ENCODE data around the gene CYP39A1. TPM values are rescaled to one million over a fixed set of nuclear protein-coding genes. Genes with fewer than 3 reads are reported as not detected.

The CYP39A1 gene
- total RNA-seq, 4 donors from 2014 or later = 3.1 to 18.9 (median 3.9) TPM

DNA sequence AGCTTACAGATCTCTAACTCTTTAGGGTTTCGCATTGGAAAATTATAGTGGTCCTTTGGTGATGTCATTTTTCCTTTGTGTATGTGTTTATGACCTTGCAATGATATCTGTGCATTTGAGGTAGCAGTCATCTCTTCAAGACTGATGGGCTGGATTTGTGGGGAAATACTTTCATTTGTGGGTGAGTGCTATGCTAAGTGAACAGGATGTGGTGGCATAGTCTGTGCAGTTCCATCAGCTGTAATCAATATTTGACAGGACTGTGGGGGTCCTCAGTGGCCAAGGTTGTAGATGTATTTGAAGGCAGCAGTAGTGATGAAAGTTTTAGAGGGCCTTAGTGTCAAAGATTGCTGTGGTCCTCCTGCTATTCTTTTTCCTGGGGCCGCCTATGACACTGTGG, 79.5 kb downstream of the CYP39A1 start:
- no peaks in the 10 kb centered on the region for H3K9me3 ChIP-seq
- no peaks in the 10 kb centered on the region for H3K36me3 ChIP-seq
- no peak overlapping the region for H3K27ac ChIP-seq
- no peaks in the 10 kb centered on the region for H3K27me3 ChIP-seq
- H3K4me1 ChIP-seq = no peaks in the 10 kb centered on the region
- TF ChIP-seq POLR2A (IDR thresholded peaks at IDR 0.05) = no peak
- TF ChIP-seq, protein P1, sequence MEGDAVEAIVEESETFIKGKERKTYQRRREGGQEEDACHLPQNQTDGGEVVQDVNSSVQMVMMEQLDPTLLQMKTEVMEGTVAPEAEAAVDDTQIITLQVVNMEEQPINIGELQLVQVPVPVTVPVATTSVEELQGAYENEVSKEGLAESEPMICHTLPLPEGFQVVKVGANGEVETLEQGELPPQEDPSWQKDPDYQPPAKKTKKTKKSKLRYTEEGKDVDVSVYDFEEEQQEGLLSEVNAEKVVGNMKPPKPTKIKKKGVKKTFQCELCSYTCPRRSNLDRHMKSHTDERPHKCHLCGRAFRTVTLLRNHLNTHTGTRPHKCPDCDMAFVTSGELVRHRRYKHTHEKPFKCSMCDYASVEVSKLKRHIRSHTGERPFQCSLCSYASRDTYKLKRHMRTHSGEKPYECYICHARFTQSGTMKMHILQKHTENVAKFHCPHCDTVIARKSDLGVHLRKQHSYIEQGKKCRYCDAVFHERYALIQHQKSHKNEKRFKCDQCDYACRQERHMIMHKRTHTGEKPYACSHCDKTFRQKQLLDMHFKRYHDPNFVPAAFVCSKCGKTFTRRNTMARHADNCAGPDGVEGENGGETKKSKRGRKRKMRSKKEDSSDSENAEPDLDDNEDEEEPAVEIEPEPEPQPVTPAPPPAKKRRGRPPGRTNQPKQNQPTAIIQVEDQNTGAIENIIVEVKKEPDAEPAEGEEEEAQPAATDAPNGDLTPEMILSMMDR (IDR thresholded peaks at IDR 0.05) = no peak
- DNase-seq = no peak
- H3K4me3 ChIP-seq = no peak overlapping the region
- intact Hi-C loops (cut with DNase I; ENCODE audit: low total_unique reads) = no loop called here

DNA sequence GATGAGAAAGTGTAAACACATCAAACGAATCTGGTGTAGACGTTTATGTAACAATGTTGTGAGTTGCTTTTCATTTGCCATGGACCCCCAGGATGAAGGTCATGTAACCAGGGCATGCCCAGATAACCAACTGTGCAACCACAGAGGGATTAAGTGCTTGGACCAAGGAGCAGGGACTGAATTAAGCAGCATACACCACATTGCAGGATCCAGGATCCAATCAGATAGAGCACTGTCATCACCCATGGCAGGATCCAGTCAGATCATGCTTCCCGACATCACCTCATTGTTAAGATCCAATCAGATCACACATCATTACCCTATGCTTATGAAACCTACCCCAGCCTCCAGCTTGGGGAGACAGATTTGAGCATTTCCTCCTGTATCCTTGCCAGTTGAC, 87.1 kb downstream of the CYP39A1 start:
- H3K9me3 ChIP-seq = no peaks in the 10 kb centered on the region
- intact Hi-C loops (cut with DNase I; ENCODE audit: low total_unique reads) = no loop called here
- no peaks in the 10 kb centered on the region for H3K36me3 ChIP-seq
- H3K4me3 ChIP-seq = no peak overlapping the region
- H3K4me1 ChIP-seq = no peaks in the 10 kb centered on the region
- DNase-seq = no peak
- H3K27me3 ChIP-seq = no peaks in the 10 kb centered on the region
- no peak for TF ChIP-seq POLR2A (IDR thresholded peaks at IDR 0.05)
- TF ChIP-seq, protein P1 (IDR thresholded peaks at IDR 0.05) = no peak
- no peak overlapping the region for H3K27ac ChIP-seq

DNA sequence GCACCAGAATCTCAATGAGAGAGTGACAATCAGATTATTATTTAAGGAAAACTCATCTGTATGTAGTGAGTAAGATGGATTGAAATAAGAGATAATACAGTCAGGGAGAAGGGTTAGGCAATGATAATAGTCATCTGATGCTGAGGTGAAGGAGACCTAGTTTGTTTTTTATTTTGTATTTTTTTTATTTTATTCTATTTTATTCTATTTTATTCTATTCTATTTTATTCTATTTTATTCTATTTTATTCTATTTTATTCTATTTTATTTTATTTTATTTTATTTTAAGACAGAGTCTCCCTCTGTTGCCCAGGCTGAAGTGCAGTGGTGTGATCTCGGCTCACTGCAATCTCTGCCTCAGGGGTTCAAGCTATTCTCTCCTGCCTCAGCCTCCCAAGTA, 88.7 kb downstream of the CYP39A1 start:
- no peaks in the 10 kb centered on the region for H3K36me3 ChIP-seq
- no peak for DNase-seq
- intact Hi-C loops (cut with DNase I; ENCODE audit: low total_unique reads) = no loop called here
- H3K4me3 ChIP-seq = no peak overlapping the region
- no peaks in the 10 kb centered on the region for H3K27me3 ChIP-seq
- H3K27ac ChIP-seq = no peak overlapping the region
- TF ChIP-seq POLR2A (IDR thresholded peaks at IDR 0.05) = no peak
- TF ChIP-seq, protein P1 (IDR thresholded peaks at IDR 0.05) = no peak
- H3K9me3 ChIP-seq = no peaks in the 10 kb centered on the region
- H3K4me1 ChIP-seq = no peaks in the 10 kb centered on the region

DNA sequence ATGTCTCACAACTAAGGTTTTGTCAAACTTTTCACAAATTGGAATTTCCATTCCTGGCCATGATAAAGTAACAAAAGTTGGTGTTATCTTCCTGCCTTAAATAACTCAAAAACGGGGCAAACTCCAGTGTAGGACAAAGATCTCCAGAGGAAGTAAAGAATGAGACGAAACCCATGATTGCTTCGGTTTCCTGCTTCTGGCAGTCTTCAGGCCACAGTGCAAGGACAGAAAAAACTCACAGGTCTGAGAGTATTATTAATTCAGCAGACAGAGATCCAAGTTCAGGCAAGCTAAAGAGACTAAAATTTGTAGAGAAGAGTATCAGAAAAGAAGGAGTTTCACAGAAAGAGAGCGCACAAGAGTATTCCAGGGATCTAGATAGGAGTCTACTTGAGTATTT, 96.6 kb downstream of the CYP39A1 start:
- H3K9me3 ChIP-seq = no peaks in the 10 kb centered on the region
- no peak for TF ChIP-seq POLR2A (IDR thresholded peaks at IDR 0.05)
- no peak overlapping the region for H3K4me3 ChIP-seq
- intact Hi-C loops (cut with DNase I; ENCODE audit: low total_unique reads) = no loop called here
- H3K4me1 ChIP-seq = no peaks in the 10 kb centered on the region
- H3K36me3 ChIP-seq = no peaks in the 10 kb centered on the region
- no peaks in the 10 kb centered on the region for H3K27me3 ChIP-seq
- H3K27ac ChIP-seq = no peak overlapping the region
- DNase-seq = no peak

DNA sequence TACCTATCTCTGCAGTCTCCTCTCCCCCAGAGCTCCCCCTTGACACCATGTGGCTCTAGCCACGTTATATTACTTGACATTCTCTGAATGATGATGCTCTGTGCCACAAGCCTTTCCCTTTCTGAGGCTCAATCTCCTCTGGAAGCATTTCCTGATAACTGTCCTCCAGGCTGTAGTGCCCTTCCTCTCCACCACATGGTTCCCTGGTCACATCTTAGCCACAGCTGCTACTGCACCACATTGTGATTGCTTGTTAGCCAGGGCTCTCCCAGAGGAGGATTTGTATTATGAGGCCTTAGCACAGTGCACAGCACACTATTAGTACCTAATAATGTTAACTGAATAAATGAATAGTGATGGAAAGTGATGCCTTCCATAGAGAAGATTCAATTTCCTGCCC, 97.5 kb downstream of the CYP39A1 start:
- H3K27me3 ChIP-seq = no peaks in the 10 kb centered on the region
- no peak overlapping the region for H3K27ac ChIP-seq
- DNase-seq = no peak
- no peaks in the 10 kb centered on the region for H3K4me1 ChIP-seq
- no peaks in the 10 kb centered on the region for H3K9me3 ChIP-seq
- H3K36me3 ChIP-seq = no peaks in the 10 kb centered on the region
- H3K4me3 ChIP-seq = no peak overlapping the region
- intact Hi-C loops (cut with DNase I; ENCODE audit: low total_unique reads) = no loop called here
- TF ChIP-seq, protein P1 (IDR thresholded peaks at IDR 0.05) = no peak
- no peak for TF ChIP-seq POLR2A (IDR thresholded peaks at IDR 0.05)

DNA sequence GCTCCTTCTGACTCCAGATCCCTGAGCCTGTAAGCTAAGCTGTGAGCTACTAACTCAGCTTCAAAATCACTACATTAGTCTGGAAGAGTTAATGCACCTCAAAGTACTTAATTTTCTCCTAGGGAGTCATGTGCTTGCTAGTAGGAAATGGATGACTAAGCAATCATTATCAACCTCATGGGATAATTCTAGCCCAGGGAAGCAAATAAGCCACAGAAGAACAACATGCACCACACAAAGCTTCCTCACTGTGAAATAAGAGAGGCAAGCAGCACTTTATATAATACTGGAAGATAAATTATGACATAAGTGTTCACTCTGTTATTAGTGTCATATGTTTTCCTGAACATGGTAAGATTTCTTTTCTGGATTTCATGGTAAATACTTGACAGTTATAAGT, 103.5 kb downstream of the CYP39A1 start:
- H3K27ac ChIP-seq = no peak overlapping the region
- no peak overlapping the region for H3K4me3 ChIP-seq
- no peaks in the 10 kb centered on the region for H3K4me1 ChIP-seq
- TF ChIP-seq POLR2A (IDR thresholded peaks at IDR 0.05) = no peak
- TF ChIP-seq, protein P1 (IDR thresholded peaks at IDR 0.05) = no peak
- no peaks in the 10 kb centered on the region for H3K36me3 ChIP-seq
- intact Hi-C loops (cut with DNase I; ENCODE audit: low total_unique reads) = no loop called here
- no peaks in the 10 kb centered on the region for H3K27me3 ChIP-seq
- no peaks in the 10 kb centered on the region for H3K9me3 ChIP-seq
- no peak for DNase-seq
